DLD1 (cell line): ENCODE results near the gene SHANK3.

Experiments used
- in situ Hi-C: cut with HindIII; loops from 2 replicates; pipeline ENCODE4 v1.10.0; 2017; ENCODE audit warnings: low sequenced_read_pairs

SHANK3 gene

DNA sequence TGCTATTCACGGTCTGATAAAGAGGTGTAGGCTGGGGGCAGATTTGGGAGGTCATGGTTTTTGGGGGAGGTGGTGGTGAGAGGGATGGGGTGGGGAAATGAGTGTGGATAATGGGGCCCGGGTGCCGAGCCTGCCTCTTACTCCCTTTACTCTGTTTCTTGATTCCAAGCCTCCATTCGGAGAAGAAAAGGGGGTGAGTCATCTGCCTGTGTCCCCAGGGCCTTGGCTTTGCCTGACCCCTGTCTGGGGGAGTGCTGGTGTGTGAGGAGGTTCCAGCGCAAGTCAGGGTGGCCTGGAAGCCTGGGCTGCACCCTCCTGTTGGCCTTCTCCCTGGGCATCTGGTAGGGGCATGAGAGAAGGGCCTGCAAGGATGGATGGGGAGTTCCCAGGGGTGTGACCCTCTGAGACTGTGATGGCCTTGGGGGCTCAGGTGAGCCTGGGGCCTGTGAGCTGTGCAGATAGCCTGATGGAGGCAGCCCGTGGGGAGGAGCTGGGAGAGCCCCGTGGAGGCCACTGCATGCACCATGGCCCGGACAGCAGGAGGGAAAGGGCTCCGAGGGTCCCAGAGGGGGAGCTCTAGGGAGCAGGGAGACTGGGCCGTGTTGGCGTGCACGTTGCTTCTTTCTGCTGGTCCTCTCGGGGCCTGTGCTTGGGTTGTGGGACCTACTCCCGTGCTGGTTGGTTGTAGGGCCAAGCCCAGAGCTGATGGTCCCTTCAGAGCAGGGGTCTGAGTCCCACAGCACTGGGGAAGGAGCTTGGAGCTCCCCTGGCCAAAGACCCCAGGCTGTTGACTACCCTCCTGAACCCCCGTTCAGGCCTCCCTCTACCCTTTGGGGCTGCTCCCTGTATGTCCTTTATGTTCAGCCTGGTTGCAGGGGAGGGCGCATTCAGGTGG lies 39.1 kb downstream of the SHANK3 start:
- in situ Hi-C loops: no loop called here

DNA sequence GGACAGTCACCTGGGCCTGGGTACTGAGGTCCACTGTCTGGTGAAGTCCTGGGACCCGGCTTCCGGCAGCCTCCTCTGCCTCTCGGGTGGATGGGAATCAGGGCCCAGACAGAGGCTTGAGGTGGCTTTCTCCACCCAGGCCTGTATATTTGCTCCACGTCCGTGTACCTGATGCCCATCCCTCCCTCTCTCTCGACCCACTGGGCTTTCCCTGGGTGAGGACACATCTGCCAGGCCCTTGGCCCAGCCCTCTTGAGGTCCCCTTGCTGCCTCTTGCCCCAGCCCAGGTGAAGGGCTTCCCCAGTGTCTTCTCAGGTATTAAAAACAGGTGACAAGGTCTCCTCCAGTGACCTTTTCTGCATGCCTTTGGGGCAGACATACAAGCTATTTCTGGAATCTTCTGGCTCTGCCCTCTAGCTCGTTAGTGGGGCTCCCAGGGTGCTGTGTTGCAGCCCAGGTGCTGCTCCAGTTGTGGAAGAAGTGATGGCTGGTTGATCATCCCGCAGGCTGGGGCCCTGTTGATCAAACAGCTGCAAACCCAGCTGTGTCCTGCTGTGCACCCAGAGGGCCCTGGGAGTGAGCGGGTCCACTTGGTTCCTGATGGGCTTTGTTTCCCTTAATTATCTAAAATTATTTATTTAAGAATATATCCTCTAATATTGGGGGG lies 39.9 kb downstream of the SHANK3 start:
- in situ Hi-C loops: no loop called here

DNA sequence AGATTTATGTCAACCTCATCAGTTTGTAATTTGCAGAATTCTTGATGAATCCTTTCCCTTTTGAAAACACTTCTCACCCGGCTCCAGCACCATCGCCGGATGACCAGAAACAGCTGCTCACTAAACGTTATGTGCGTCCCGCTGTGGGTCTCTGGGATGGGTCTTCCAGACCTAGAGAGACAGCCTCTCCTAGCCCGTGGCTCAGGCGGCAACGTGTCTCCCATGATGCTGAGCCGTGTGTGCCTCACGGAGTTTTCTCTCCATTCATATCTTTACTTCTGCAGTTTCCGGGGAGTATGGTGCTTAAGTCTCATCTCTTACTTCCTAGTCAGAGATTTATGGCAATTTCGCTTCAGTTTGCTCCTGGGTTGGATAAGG lies 40.4 kb downstream of the SHANK3 start:
- in situ Hi-C loops: no loop called here

DNA sequence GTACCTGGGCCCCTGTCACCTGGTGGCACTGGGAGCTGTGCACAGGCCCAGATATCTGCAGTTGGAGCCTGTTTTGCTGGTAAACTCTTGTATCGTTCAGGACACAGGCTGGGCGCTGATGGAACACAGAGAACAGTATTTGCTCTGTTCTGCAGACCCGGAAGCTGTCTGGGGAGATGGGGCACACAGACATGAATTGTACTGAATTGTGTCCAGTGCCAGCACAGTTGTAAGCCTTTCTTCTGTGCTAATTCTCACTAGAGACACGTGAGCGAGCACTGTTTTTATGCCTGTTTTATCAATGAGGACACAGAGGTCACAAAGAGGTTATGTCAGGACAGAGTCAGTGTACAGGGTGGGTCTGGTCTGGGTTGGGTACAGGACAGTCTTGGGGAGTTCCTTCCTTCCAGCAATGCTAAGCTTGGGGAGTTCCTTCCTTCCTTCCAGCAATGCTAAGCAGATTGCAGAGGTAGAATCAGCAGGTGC lies 41.0 kb downstream of the SHANK3 start:
- in situ Hi-C loops: no loop called here

DNA sequence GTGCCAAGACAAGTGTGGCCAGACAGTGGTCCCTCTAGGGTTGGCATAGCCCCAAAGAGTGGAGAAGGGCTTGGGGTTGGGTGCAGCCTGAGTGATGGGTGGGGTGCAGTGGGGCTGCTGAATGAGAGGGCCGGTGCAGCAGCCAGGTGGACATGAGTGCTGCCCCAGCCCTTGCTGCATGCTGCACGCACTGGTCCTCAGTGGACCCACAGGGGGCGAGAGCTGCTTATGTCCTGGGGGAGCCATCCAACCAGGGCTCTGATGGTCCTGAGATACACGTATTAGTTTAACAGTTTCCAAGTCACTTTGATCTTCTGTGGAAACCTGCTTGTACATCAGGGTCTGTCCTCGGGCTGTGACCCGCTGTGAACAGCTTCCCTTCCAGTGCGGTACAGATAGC lies 41.5 kb downstream of the SHANK3 start:
- in situ Hi-C loops: no loop called here

DNA sequence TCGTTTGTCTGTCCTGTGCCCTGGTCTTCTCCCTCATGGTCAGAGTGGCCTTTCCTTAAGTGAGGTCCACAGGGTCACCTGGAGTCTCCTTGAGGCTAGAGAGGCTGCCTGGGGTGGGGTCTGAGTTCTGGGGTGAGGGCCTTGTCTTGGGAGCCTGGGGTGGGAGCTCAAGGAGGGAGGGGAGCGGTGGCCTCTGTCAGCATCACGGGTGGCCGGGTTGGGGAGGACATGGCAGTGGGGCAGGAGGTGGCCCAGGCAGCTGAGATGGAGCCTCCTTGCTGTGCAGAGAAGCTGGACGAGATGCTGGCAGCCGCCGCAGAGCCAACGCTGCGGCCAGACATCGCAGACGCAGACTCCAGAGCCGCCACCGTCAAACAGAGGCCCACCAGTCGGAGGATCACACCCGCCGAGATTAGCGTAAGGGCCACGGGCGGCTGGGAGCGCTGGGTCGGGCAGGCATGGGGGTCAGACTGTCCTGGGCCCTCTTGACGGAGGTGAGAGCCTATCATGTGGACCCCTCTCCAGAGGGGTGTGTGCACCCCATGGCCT lies 42.1 kb downstream of the SHANK3 start:
- in situ Hi-C loops: no loop called here

DNA sequence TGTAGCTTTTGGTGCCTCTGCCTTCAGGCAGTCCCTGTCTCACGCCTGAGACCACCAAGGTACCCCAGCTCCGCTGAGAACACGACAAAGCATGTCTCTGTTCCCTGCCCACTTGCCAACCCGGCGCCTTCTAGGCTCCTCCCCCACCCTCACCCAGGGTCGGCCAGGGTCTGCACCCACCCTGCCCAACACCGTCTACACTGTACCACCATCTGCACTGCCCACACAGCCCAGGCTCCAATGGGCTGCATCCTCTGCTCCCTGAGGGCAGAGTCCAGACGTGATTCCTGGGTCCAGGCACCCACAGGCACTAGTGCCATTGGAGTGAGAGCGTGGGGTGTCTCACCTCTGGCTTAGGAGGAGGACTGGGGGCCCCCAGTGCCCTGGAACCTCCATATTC lies 42.6 kb downstream of the SHANK3 start:
- in situ Hi-C loops: no loop called here

DNA sequence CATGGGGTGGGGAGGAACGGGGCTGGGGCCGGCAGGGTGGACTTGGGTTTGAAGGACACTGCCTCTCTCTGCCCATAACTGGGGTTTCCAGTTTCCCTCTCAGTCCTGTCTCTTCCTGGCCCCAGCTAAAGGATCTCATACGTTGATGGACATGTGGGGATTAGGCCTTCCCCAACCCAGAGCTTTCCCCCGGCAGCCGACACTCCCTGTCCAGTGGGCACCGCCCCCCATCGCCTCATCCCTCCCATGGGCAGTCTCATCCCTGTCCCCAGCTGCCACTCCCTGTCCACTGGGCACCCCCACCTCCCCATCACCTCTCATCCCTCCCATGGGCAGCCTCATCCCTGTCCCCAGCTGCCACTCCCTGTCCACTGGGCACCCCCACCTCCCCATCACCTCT lies 43.2 kb downstream of the SHANK3 start:
- in situ Hi-C loops: no loop called here

DNA sequence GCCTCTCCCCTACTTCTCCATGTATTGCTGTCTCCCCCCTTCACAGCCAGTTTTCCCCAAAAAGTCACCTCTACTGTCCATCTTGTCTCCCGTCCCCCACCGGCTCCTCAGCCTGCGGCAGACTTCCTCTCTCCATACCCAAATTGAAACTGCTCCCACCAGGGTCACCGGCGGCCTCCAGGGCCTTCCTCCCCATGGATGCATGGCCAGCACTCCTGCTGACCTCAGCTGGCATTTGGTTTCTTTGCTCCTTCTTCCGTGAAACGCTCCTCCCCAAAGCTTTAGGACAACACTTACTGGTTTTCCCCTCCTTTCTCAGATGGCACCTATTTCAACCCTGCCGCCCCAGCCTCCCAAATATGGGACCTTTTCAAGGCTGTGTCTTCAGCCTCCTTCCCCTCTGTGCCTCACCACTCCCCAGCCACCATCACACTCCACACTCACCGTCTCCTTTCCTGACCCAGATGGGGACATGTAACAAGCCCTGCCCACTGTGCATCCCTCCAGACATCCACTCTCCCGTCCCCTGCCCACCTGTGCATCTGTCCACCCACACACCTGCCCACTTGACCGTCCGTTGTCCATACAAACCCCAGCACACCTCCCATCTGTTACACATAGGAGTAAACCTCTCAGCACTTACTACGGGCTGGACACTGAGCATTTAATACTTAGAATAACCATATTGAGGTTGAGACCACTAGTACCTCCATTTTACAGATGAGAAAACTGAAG lies 43.8 kb downstream of the SHANK3 start:
- in situ Hi-C loops: no loop called here

DNA sequence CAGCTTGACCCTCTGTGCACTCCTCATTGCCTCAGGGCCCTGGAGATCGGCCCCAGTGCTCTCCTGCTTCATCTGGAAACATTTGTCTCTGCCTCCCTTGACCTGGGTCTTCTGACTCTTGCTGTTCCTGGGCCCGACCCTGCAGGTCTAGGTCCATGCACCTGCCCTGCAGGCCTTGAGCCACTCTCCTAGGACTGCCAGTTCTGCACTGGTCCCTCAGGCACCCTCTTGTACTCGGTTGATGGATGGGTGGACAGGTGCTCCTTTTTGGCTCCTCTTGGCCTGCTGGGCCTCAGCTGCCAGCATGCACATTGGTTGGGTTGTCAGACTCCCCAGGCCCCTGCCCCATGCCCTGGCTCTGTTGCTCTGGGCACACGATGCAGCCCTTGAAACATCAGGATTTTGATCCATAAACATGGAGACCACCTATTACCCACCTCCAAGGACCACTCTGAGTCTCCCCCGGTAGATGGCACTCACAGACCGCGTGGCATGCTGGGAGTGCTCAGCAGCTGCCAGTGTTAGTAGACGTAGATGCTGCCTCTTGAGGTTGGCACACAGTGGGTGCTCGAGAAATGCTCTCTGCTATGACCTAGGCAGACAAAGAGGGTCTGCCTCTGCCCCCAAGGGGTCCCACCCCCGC lies 45.2 kb downstream of the SHANK3 start:
- in situ Hi-C loops: no loop called here

DNA sequence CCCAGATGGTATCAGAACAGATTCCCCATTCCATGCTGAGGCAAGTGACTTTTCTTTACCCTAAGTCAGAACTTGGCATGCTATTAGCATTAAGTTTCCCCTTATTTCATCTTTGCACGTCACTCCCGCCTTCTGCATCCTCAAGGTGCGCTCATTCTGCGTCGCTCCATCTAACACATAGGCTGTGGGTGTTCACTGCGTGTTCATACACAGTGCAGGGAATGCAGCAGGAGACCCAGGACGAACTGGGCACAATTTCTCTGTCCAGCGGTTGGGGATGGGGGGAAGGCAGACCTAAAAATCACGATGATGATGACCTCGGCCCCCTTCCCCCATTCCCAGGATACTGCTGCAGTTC lies 45.7 kb downstream of the SHANK3 start:
- in situ Hi-C loops: no loop called here

DNA sequence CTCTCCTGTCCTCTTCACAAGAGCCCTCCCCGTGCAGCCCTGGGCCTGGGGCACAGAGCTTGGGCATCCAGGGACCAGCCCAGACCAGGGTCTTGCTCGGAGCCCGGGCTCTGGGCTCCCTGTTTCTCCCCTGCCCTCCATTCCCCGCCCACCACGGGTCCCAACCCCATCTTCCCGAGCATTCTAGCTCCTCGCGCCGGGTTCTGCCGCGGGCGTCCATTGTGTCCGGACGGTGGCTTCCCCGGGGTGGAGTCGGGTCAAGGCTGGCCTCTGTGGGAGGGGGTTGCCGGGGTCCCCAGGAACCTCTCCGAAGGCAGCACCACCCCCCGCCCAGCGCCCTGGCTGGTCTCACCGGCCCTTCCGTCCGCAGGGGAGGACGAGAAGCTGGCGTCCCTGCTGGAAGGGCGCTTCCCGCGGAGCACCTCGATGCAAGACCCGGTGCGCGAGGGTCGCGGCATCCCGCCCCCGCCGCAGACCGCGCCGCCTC lies 47.2 kb downstream of the SHANK3 start:
- in situ Hi-C loops: no loop called here

DNA sequence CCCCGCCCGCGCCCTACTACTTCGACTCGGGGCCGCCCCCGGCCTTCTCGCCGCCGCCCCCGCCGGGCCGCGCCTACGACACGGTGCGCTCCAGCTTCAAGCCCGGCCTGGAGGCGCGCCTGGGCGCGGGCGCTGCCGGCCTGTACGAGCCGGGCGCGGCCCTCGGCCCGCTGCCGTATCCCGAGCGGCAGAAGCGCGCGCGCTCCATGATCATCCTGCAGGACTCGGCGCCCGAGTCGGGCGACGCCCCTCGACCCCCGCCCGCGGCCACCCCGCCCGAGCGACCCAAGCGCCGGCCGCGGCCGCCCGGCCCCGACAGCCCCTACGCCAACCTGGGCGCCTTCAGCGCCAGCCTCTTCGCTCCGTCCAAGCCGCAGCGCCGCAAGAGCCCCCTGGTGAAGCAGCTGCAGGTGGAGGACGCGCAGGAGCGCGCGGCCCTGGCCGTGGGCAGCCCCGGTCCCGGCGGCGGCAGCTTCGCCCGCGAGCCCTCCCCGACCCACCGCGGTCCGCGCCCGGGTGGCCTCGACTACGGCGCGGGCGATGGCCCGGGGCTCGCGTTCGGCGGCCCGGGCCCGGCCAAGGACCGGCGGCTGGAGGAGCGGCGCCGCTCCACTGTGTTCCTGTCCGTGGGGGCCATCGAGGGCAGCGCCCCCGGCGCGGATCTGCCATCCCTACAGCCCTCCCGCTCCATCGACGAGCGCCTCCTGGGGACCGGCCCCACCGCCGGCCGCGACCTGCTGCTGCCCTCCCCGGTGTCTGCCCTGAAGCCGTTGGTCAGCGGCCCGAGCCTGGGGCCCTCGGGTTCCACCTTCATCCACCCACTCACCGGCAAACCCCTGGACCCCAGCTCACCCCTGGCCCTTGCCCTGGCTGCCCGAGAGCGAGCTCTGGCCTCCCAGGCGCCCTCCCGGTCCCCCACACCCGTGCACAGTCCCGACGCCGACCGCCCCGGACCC lies 48.0 kb downstream of the SHANK3 start:
- in situ Hi-C loops: no loop called here

DNA sequence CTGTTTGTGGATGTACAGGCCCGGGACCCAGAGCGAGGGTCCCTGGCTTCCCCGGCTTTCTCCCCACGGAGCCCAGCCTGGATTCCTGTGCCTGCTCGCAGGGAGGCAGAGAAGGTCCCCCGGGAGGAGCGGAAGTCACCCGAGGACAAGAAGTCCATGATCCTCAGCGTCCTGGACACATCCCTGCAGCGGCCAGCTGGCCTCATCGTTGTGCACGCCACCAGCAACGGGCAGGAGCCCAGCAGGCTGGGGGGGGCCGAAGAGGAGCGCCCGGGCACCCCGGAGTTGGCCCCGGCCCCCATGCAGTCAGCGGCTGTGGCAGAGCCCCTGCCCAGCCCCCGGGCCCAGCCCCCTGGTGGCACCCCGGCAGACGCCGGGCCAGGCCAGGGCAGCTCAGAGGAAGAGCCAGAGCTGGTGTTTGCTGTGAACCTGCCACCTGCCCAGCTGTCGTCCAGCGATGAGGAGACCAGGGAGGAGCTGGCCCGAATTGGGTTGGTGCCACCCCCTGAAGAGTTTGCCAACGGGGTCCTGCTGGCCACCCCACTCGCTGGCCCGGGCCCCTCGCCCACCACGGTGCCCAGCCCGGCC lies 48.7 kb downstream of the SHANK3 start:
- in situ Hi-C loops: no loop called here

DNA sequence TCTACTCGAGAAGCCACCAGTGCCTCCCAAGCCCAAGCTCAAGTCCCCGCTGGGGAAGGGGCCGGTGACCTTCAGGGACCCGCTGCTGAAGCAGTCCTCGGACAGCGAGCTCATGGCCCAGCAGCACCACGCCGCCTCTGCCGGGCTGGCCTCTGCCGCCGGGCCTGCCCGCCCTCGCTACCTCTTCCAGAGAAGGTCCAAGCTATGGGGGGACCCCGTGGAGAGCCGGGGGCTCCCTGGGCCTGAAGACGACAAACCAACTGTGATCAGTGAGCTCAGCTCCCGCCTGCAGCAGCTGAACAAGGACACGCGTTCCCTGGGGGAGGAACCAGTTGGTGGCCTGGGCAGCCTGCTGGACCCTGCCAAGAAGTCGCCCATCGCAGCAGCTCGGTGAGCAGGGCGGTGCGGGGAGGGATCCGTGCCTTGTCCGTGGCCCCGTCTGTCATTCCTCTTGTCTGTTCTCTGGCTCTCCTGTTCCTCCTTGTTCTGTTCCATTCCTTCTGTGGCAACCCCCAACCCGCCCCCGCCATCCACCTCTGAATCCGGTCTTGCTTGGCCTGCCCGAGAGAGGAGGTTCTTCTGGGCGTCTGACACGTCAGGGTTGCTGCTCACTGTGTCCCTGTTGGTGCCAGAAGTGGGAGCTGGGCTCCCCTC lies 49.6 kb downstream of the SHANK3 start:
- in situ Hi-C loops: no loop called here
